ENCODE data around the gene SPI1. TPM values are rescaled to one million over a fixed set of nuclear protein-coding genes. Genes with fewer than 3 reads are reported as not detected.

SPI1 gene
- total and polyA plus RNA-seq, 2 experiments from 2014 or later, result 0.13 to 2.0 TPM

- H2AFZ ChIP-seq, result no peak overlapping the region
- DNase-seq (ENCODE audit: low spot score), result no peak
- no peaks in the 10 kb centered on the region for H3K4me1 ChIP-seq (ENCODE audit: insufficient read depth)
- H4K20me1 ChIP-seq (ENCODE audit: insufficient read depth, poor library complexity, severe bottlenecking), result no peaks in the 10 kb centered on the region
- no peaks in the 10 kb centered on the region for H3K9me2 ChIP-seq (replicated peaks; ENCODE audit: insufficient read depth)
- no peak overlapping the region for H3K4me2 ChIP-seq
- no peaks in the 10 kb centered on the region for H3K9me3 ChIP-seq (ENCODE audit: low read depth)
- H3K36me3 ChIP-seq (replicated peaks; ENCODE audit: insufficient read depth, low read depth), result no peaks in the 10 kb centered on the region
- TF ChIP-seq EZH2phosphoT487 (IDR thresholded peaks at IDR 0.05; ENCODE audit: low read depth, severe bottlenecking, unreplicated experiment) (no peak), EZH2 (IDR thresholded peaks at IDR 0.05; ENCODE audit: borderline replicate concordance) (no peak), CTCF (IDR thresholded peaks at IDR 0.05; ENCODE audit: poor library complexity) (no peak)
- WGBS (ENCODE audit: low lambda C conversion rate, missing lambda C conversion rate), result 94% methylated on average over 6 of the region's 6 CpGs
- H3K4me3 ChIP-seq, result no peak overlapping the region
- H3K27ac ChIP-seq, result no peak overlapping the region
- no peaks in the 10 kb centered on the region for H3K27me3 ChIP-seq
- H3K79me2 ChIP-seq, result no peaks in the 10 kb centered on the region
These were observed 20.2 kb downstream of the SPI1 start for GRCh38 chr11:47357985-47358730.

DNA sequence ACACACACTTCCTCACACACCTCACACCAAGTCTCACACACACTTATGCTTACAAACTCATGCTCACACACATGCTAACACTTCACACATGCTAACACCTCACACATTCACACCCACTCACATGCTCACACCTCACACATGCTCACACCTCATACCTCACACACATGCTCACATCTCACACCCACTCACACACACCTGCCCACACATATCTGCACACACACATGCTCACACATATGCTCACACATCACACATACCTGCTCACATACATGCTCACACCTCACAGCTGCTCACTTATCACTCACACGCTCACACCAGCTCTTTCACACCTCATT is 21.4 kb downstream of the SPI1 start:
- Histone ChIP-seq H3K4me2 (no peak overlapping the region), H3K27me3 (no peaks in the 10 kb centered on the region), H4K20me1 (ENCODE audit: insufficient read depth, poor library complexity, severe bottlenecking) (no peaks in the 10 kb centered on the region), H2AFZ (no peak overlapping the region), H3K4me3 (no peak overlapping the region), H3K27ac (no peak overlapping the region), H3K79me2 (no peaks in the 10 kb centered on the region), H3K9me3 (ENCODE audit: low read depth) (no peaks in the 10 kb centered on the region), H3K36me3 (replicated peaks; ENCODE audit: insufficient read depth, low read depth) (no peaks in the 10 kb centered on the region), H3K4me1 (ENCODE audit: insufficient read depth) (no peaks in the 10 kb centered on the region), H3K9me2 (replicated peaks; ENCODE audit: insufficient read depth) (no peaks in the 10 kb centered on the region)
- TF ChIP-seq CTCF (IDR thresholded peaks at IDR 0.05; ENCODE audit: poor library complexity) (no peak), EZH2phosphoT487 (IDR thresholded peaks at IDR 0.05; ENCODE audit: low read depth, severe bottlenecking, unreplicated experiment) (no peak), EZH2 (IDR thresholded peaks at IDR 0.05; ENCODE audit: borderline replicate concordance) (no peak)
- DNase-seq (ENCODE audit: low spot score), result no peak
- WGBS (ENCODE audit: low lambda C conversion rate, missing lambda C conversion rate), result 92% methylated on average over 1 of the region's 1 CpG

DNA sequence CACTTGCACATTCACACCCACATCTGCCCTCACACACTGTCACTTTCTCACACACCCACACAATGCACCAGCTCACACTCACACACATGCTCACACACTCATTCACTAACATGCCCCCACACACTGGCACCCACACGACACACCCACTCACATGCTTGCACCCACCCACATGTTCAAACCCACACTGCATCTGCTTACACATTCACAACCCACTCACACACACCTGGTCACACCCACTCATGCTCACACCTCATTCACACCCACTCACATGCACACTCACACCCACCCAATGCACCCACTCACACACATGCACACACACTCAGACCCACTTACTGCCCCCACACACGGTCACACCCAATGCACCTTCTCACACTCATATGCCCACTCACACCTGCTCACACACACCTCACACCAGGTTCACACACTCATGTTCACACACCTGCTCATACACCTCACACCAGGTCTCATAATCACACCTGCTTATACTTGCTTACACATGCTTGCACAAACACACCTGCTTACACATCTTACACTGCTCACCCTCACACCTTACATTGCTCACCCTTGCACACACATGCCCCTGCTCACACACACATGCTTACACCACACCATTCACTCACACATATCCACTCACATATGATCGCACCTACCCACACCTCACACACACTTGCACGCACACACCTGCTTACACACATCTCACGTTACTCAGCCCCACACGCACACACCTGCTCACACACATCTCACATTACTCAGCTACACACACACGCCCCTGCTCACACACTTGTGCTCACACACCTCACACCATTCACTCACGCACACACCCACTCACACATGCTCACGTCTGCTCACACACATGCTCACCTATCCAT is 22.0 kb downstream of the SPI1 start:
- no peak for DNase-seq (ENCODE audit: low spot score)
- Histone ChIP-seq H3K4me3 (no peak overlapping the region), H3K79me2 (no peaks in the 10 kb centered on the region), H3K36me3 (replicated peaks; ENCODE audit: insufficient read depth, low read depth) (no peaks in the 10 kb centered on the region), H3K27me3 (no peaks in the 10 kb centered on the region), H3K27ac (no peak overlapping the region), H3K4me1 (ENCODE audit: insufficient read depth) (no peaks in the 10 kb centered on the region), H4K20me1 (ENCODE audit: insufficient read depth, poor library complexity, severe bottlenecking) (no peaks in the 10 kb centered on the region), H3K4me2 (no peak overlapping the region), H3K9me2 (replicated peaks; ENCODE audit: insufficient read depth) (no peaks in the 10 kb centered on the region), H2AFZ (no peak overlapping the region), H3K9me3 (ENCODE audit: low read depth) (no peaks in the 10 kb centered on the region)
- WGBS (ENCODE audit: low lambda C conversion rate, missing lambda C conversion rate), result 89% methylated on average over 9 of the region's 9 CpGs
- no peak for TF ChIP-seq EZH2 (IDR thresholded peaks at IDR 0.05; ENCODE audit: borderline replicate concordance)
- no peak for TF ChIP-seq EZH2phosphoT487 (IDR thresholded peaks at IDR 0.05; ENCODE audit: low read depth, severe bottlenecking, unreplicated experiment)
- no peak for TF ChIP-seq CTCF (IDR thresholded peaks at IDR 0.05; ENCODE audit: poor library complexity)
